Measurements from ENCODE around the gene EMX2.
"Not testable (repeated sequence)": the region's sequence is repeated elsewhere in the genome, so short reads cannot be mapped to it uniquely, and the experiment has no call there.

EMX2 gene

DNA sequence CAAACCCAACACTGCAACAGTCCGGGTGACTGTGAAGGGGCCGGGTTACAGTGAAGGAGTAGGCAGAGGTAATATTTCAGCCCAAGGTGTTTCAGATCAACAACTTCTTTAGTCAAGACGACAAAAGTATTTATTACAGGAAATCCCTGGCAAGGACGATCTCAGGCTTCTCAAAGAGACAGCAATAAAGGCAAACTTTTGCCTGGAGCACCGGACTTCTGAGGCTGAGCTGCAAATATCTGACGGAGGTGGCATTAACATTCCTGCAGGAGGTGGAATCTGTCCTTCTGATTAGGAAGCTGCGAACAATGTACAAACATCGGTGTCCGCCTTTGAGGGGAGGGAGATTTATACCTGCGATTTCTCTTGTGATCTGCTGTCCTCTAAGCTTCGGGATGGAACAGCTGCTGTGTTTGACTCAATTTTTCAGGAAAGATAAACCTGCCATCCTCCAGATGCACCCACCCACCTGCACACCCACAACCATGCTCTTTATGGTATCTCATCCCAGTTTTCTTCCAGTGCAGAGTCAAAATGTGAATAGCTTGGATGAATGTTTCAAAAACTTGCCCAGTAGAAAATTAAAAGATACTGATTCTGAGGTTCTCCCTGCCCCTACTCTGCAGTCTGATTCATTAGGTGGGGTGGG is 32.1 kb downstream of the EMX2 start:
- POLR2A ChIA-PET, result no interaction called here
- no peak for DNase-seq (ENCODE audit: extremely low spot score)
- no peak for TF ChIP-seq SP1 (IDR thresholded peaks at IDR 0.05)
- no peak for TF ChIP-seq SUZ12 (IDR thresholded peaks at IDR 0.05)
- TF ChIP-seq, protein P1, sequence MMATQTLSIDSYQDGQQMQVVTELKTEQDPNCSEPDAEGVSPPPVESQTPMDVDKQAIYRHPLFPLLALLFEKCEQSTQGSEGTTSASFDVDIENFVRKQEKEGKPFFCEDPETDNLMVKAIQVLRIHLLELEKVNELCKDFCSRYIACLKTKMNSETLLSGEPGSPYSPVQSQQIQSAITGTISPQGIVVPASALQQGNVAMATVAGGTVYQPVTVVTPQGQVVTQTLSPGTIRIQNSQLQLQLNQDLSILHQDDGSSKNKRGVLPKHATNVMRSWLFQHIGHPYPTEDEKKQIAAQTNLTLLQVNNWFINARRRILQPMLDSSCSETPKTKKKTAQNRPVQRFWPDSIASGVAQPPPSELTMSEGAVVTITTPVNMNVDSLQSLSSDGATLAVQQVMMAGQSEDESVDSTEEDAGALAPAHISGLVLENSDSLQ (IDR thresholded peaks at IDR 0.05), result no peak
- CTCF ChIA-PET, result interaction anchor here (0.5 to 0.6 kb wide), 2 partner anchors 9 to 18 kb away, joined by 3 read pairs; no protein-coding TSS in a partner anchor

DNA sequence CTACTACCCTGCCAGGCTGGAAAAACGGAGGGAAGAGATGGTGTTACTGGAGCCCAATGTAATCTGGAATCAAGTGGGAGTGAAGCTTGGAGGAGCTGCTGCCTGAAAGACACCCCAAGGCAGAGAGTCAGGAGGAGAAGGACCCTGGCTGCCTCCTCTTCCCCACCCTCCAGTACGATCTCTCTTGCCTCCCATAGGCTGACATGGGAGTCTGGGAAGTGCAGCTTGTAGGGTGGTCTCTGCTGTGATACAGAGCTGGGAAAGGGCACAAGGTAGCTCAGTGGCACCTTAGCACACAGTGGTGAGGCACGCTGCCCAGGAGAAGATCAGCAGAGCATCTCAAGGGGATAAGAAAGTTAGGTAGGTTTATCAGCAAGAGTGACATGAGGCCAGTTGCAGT is 35.9 kb downstream of the EMX2 start:
- ChIA-PET CTCF (no interaction called here), POLR2A (interaction anchor here (1.2 kb wide), 1 partner anchor 35 kb away, joined by 5 read pairs; the partner anchor contains the start of gene EMX2)
- no peak for DNase-seq (ENCODE audit: extremely low spot score)
- no peak for TF ChIP-seq FOXK2 (IDR thresholded peaks at IDR 0.05)
- no peak for TF ChIP-seq NFRKB (IDR thresholded peaks at IDR 0.05)
- no peak for TF ChIP-seq CTBP1 (IDR thresholded peaks at IDR 0.05; ENCODE audit: borderline replicate concordance)
- no peak for TF ChIP-seq SP1 (IDR thresholded peaks at IDR 0.05)
- no peak for TF ChIP-seq LEF1 (IDR thresholded peaks at IDR 0.05; ENCODE audit: borderline replicate concordance)
- no peak for TF ChIP-seq TARDBP (IDR thresholded peaks at IDR 0.05)
- TF ChIP-seq HDGF (IDR thresholded peaks at IDR 0.05; ENCODE audit: borderline replicate concordance), result no peak
- no peak for TF ChIP-seq ELF4 (IDR thresholded peaks at IDR 0.05)
- TF ChIP-seq SUZ12 (IDR thresholded peaks at IDR 0.05), result no peak

DNA sequence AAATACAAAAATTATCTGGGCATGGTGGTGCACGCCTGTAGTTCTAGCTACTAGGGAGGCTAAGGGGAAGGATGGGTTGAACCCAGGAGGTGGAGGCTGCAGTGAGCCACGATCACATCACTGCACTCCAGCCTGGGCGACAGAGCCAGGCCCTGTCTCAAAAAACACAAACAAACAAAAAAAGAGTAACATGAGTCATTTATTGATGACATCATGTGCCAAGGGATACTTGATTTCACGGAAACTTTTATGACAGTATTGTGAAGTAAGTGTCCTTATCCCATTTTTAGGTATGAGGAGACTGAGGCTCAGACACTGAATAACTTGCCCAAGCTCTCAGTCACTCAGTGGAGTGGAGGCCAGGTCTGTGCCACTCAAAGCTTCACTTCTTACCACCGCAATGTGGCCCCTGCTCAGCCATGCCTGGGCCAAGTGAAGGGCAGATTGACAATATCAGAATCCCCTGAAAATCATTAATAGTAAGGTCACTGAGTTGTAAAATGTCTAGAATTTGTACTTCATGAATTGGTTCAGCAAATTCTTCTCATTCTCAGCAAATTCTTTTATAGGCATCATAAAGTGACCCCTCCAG is 36.5 kb downstream of the EMX2 start:
- DNase-seq (ENCODE audit: extremely low spot score), result no peak
- ChIA-PET POLR2A (interaction anchor here (1.2 kb wide), 1 partner anchor 36 kb away, joined by 5 read pairs; the partner anchor contains the start of gene EMX2), CTCF (no interaction called here)
- TF ChIP-seq HDGF (IDR thresholded peaks at IDR 0.05; ENCODE audit: borderline replicate concordance), result no peak
- no peak for TF ChIP-seq L3MBTL2 (conservative IDR thresholded peaks at IDR 0.05)
- no peak for TF ChIP-seq BHLHE40 (IDR thresholded peaks at IDR 0.05; ENCODE audit: borderline replicate concordance)
- TF ChIP-seq LEF1 (IDR thresholded peaks at IDR 0.05; ENCODE audit: borderline replicate concordance), result no peak
- no peak for TF ChIP-seq ELF4 (IDR thresholded peaks at IDR 0.05)
- TF ChIP-seq FOXK2 (IDR thresholded peaks at IDR 0.05), result no peak
- TF ChIP-seq ZNF384 (IDR thresholded peaks at IDR 0.05), result no peak
- no peak for TF ChIP-seq SP1 (IDR thresholded peaks at IDR 0.05)
- no peak for TF ChIP-seq ARNT (IDR thresholded peaks at IDR 0.05)
- no peak for TF ChIP-seq SUZ12 (IDR thresholded peaks at IDR 0.05)
- no peak for TF ChIP-seq NFRKB (IDR thresholded peaks at IDR 0.05)
- no peak for TF ChIP-seq CTBP1 (IDR thresholded peaks at IDR 0.05; ENCODE audit: borderline replicate concordance)
- TF ChIP-seq FOXM1 (IDR thresholded peaks at IDR 0.05; ENCODE audit: borderline replicate concordance), result no peak
- TF ChIP-seq, protein P1 (IDR thresholded peaks at IDR 0.05), result no peak
- TF ChIP-seq TARDBP (IDR thresholded peaks at IDR 0.05), result no peak
- no peak for TF ChIP-seq FOXA1 (IDR thresholded peaks at IDR 0.05)

DNA sequence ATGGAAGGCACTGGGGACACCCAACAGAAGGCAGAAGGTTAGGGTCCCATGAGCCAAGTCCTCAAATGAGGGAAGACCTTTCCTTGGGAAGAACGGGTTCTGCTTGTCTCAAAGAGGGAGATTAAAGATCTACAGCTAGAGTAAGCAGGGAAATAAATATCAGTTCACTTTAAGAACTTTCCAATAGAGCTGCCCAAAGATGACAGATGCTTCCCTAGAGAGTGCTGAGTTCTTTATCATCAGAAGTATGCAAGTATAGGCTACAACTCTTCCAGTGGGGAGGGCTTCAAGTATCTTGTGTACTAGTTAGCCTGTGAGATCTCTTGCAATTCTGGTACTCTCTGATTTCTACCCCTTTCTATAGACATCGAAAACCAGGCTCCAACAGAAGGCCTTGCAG is 39.4 kb downstream of the EMX2 start:
- POLR2A ChIA-PET, result no interaction called here
- DNase-seq (ENCODE audit: extremely low spot score), result no peak
- CTCF ChIA-PET, result no interaction called here
- TF ChIP-seq FOXK2 (IDR thresholded peaks at IDR 0.05) (no peak), TARDBP (IDR thresholded peaks at IDR 0.05) (no peak), NFRKB (IDR thresholded peaks at IDR 0.05) (no peak), FOXA1 (IDR thresholded peaks at IDR 0.05) (no peak), SUZ12 (IDR thresholded peaks at IDR 0.05) (no peak), ARNT (IDR thresholded peaks at IDR 0.05) (no peak), HDGF (IDR thresholded peaks at IDR 0.05; ENCODE audit: borderline replicate concordance) (no peak), ELF4 (IDR thresholded peaks at IDR 0.05) (no peak), L3MBTL2 (conservative IDR thresholded peaks at IDR 0.05) (no peak), ZNF384 (IDR thresholded peaks at IDR 0.05) (no peak), CTBP1 (IDR thresholded peaks at IDR 0.05; ENCODE audit: borderline replicate concordance) (no peak), BHLHE40 (IDR thresholded peaks at IDR 0.05; ENCODE audit: borderline replicate concordance) (no peak), SP1 (IDR thresholded peaks at IDR 0.05) (no peak), FOXM1 (IDR thresholded peaks at IDR 0.05; ENCODE audit: borderline replicate concordance) (no peak)
- TF ChIP-seq, protein P1 (IDR thresholded peaks at IDR 0.05), result no peak

DNA sequence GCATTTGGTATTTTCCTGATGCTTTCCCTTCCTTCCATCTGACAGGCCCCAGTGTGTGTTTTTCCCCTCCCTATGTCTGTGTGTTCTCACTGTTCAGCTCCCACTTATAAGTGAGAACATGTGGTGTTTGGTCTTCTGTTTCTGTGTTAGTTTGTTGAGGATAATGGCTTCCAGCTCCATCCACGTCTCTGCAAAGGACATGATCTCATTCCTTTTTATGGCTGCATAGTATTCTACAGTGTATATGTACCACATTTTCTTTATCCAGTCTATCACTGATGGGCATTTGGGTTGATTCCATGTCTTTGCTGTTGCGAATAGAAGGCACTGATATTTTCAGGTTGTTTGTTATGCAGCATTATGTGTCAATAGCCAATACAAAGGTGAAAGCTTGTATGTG is 42.3 kb downstream of the EMX2 start:
- CTCF ChIA-PET, result not testable (repeated sequence)

DNA sequence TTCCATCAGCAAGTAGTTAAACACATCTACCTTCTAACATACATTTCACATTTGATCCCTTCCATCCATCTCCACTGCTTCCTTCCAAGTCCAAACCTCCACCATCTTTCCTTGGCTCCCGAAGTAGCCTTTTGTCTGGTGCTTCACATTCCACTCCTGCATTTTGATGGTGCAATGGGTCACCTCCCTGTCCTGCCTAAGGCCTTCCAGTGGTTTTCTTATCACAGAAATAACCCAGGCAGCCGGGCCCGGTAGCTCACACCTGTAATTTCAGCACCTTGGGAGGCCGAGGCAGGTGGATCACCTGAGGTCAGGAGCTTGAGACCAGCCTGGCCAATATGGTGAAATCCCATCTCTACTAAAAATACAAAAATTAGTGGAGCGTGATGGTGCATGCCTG is 44.5 kb downstream of the EMX2 start:
- no peak for DNase-seq (ENCODE audit: extremely low spot score)
- POLR2A ChIA-PET, result no interaction called here
- CTCF ChIA-PET, result no interaction called here
- TF ChIP-seq SP1 (IDR thresholded peaks at IDR 0.05) (no peak), LEF1 (IDR thresholded peaks at IDR 0.05; ENCODE audit: borderline replicate concordance) (no peak), SUZ12 (IDR thresholded peaks at IDR 0.05) (no peak), ARNT (IDR thresholded peaks at IDR 0.05) (no peak), L3MBTL2 (conservative IDR thresholded peaks at IDR 0.05) (no peak), NFRKB (IDR thresholded peaks at IDR 0.05) (no peak), ZNF384 (IDR thresholded peaks at IDR 0.05) (no peak), FOXM1 (IDR thresholded peaks at IDR 0.05; ENCODE audit: borderline replicate concordance) (no peak), FOXA1 (IDR thresholded peaks at IDR 0.05) (no peak), CTBP1 (IDR thresholded peaks at IDR 0.05; ENCODE audit: borderline replicate concordance) (no peak), HDGF (IDR thresholded peaks at IDR 0.05; ENCODE audit: borderline replicate concordance) (no peak), FOXK2 (IDR thresholded peaks at IDR 0.05) (no peak), ELF4 (IDR thresholded peaks at IDR 0.05) (no peak), BHLHE40 (IDR thresholded peaks at IDR 0.05; ENCODE audit: borderline replicate concordance) (no peak), TARDBP (IDR thresholded peaks at IDR 0.05) (no peak)

More for the DNA sequence above, 42.3 kb downstream of the EMX2 start:
- DNase-seq (ENCODE audit: extremely low spot score); POLR2A ChIA-PET: not testable (repeated sequence)

Data from HEK293T (cell line).